OCI-LY3 (cell line): ENCODE results near the gene MCEE.

Experiments used
- H2AFZ ChIP-seq: fragments of 200-600, 300-600 bp; shearing (Covaris generic); 2 replicates; pipeline ENCODE4 v1.6.0; 2014; ENCODE audit warnings: antibody characterized with exemption, low read depth, low read length
- H3K27ac ChIP-seq: fragments of 200-600, 300-600 bp; sonication (generic); 2 replicates; pipeline ENCODE4 v1.5.1; 2014; ENCODE audit warnings: mild to moderate bottlenecking, low read length, moderate library complexity, mixed read lengths
- H3K27me3 ChIP-seq: fragments of 200-600, 300-600 bp; sonication (generic); 2 replicates; pipeline ENCODE4 v1.6.1; 2014; ENCODE audit warnings: low read depth, low read length, mixed read lengths
- H3K36me3 ChIP-seq: fragments of 200-600, 300-600 bp; sonication (generic); replicated peaks from 2 replicates; pipeline ENCODE3; 2014; ENCODE audit warnings: low read depth, low read length, mixed read lengths
- H3K4me1 ChIP-seq: fragments of 300-600, 200-600 bp; sonication (generic); 2 replicates; pipeline ENCODE4 v1.6.1; 2014; ENCODE audit warnings: low read length, mixed read lengths
- H3K4me2 ChIP-seq: fragments of 200-600, 300-600 bp; sonication (generic); 2 replicates; pipeline ENCODE4 v1.6.1; 2014; ENCODE audit warnings: low read length, mixed read lengths
- H3K4me3 ChIP-seq: fragments of 300-600, 200-600 bp; sonication (generic); 2 replicates; pipeline ENCODE4 v1.5.1; 2014; ENCODE audit warnings: antibody characterized with exemption, mild to moderate bottlenecking, low read length, moderate library complexity
- H3K79me2 ChIP-seq: fragments of 300-600, 200-600 bp; shearing (Covaris generic); 2 replicates; pipeline ENCODE4 v1.6.1; 2014; ENCODE audit warnings: mild to moderate bottlenecking, low read length, mixed read lengths
- H3K9ac ChIP-seq: fragments of 300-600, 200-600 bp; shearing (Covaris generic); 2 replicates; pipeline ENCODE4 v1.6.0; 2014; ENCODE audit warnings: mild to moderate bottlenecking, low read length, moderate library complexity
- H3K9me3 ChIP-seq: fragments of 200-600, 300-600 bp; shearing (Covaris generic); 2 replicates; pipeline ENCODE4 v1.6.1; 2014; ENCODE audit warnings: low read length, mixed read lengths; ENCODE audit not compliant: insufficient read depth
- H4K20me1 ChIP-seq: fragments of 200-600, 300-600 bp; sonication (generic); 2 replicates; pipeline ENCODE4 v1.6.1; 2016; ENCODE audit warnings: low read length, mixed read lengths; ENCODE audit not compliant: insufficient read depth
- CTCF ChIP-seq: fragments of 200-600, 300-600 bp; sonication (generic); IDR thresholded peaks from 2 replicates; pipeline ENCODE4 v1.5.1; 2014; ENCODE audit warnings: antibody characterized with exemption, low read length, low read depth
- EZH2phosphoT487 ChIP-seq: fragments of 200-600 bp; shearing (Covaris generic); IDR thresholded peaks from 2 replicates; pipeline ENCODE4 v1.6.1; 2018; ENCODE audit warnings: antibody characterized with exemption, mixed run types, low read depth

MCEE gene

GRCh38 chr2:71074893-71075395, 55.1 kb downstream of the MCEE start:
- Histone ChIP-seq H4K20me1 (peaks cover 2% of the 10 kb centered on the region), H3K9ac (no peak overlapping the region), H3K4me2 (no peak overlapping the region), H3K9me3 (no peaks in the 10 kb centered on the region), H3K4me3 (no peak overlapping the region), H3K27ac (no peak overlapping the region), H3K36me3 (peaks cover 61% of the 10 kb centered on the region), H3K4me1 (peaks cover 39% of the 10 kb centered on the region), H3K79me2 (peaks cover 37% of the 10 kb centered on the region), H3K27me3 (no peaks in the 10 kb centered on the region), H2AFZ (no peak overlapping the region)
- TF ChIP-seq EZH2phosphoT487, result no peak
- TF ChIP-seq CTCF, result no peak

- Histone ChIP-seq H3K4me3 (no peak overlapping the region), H2AFZ (no peak overlapping the region), H3K4me1 (peaks cover 47% of the 10 kb centered on the region), H4K20me1 (peaks cover 13% of the 10 kb centered on the region), H3K27ac (peak overlapping the region; percentile 9; the same call in 1 of the 2 replicates), H3K4me2 (no peak overlapping the region), H3K27me3 (no peaks in the 10 kb centered on the region), H3K36me3 (peaks cover 65% of the 10 kb centered on the region), H3K9me3 (no peaks in the 10 kb centered on the region), H3K9ac (no peak overlapping the region), H3K79me2 (peaks cover 52% of the 10 kb centered on the region)
- TF ChIP-seq CTCF (no peak), EZH2phosphoT487 (no peak)
These were observed 56.6 kb downstream of the MCEE start for GRCh38 chr2:71073475-71073874.

- peak overlapping the region; percentile 98 for H3K27ac ChIP-seq
These were observed 57.5 kb downstream of the MCEE start for GRCh38 chr2:71072492-71072891.

More at GRCh38 chr2:71072492-71072891, 57.5 kb downstream of the MCEE start:
- H4K20me1 ChIP-seq, result peaks cover 13% of the 10 kb centered on the region
- peaks cover 58% of the 10 kb centered on the region for H3K79me2 ChIP-seq
- no peak overlapping the region for H2AFZ ChIP-seq
- H3K4me3 ChIP-seq, result peak overlapping the region; percentile 72
- TF ChIP-seq CTCF (no peak), EZH2phosphoT487 (no peak)
- H3K9ac ChIP-seq, result peak overlapping the region; percentile 82
- H3K4me2 ChIP-seq, result peak overlapping the region; percentile 99
- peaks cover 59% of the 10 kb centered on the region for H3K36me3 ChIP-seq
- no peaks in the 10 kb centered on the region for H3K27me3 ChIP-seq
- peaks cover 50% of the 10 kb centered on the region for H3K4me1 ChIP-seq
- H3K9me3 ChIP-seq, result no peaks in the 10 kb centered on the region
